Measurements from ENCODE around the gene SAMD14. TPM values are rescaled to one million over a fixed set of nuclear protein-coding genes. Genes with fewer than 3 reads are reported as not detected.

The SAMD14 gene
- polyA plus RNA-seq (2011; rRNA removed) (3.5 and 5.3 TPM in 2 replicates), polyA minus RNA-seq (2011; rRNA and poly(A)+ RNA removed) (3.8 and 6.4 TPM in 2 replicates)

DNA sequence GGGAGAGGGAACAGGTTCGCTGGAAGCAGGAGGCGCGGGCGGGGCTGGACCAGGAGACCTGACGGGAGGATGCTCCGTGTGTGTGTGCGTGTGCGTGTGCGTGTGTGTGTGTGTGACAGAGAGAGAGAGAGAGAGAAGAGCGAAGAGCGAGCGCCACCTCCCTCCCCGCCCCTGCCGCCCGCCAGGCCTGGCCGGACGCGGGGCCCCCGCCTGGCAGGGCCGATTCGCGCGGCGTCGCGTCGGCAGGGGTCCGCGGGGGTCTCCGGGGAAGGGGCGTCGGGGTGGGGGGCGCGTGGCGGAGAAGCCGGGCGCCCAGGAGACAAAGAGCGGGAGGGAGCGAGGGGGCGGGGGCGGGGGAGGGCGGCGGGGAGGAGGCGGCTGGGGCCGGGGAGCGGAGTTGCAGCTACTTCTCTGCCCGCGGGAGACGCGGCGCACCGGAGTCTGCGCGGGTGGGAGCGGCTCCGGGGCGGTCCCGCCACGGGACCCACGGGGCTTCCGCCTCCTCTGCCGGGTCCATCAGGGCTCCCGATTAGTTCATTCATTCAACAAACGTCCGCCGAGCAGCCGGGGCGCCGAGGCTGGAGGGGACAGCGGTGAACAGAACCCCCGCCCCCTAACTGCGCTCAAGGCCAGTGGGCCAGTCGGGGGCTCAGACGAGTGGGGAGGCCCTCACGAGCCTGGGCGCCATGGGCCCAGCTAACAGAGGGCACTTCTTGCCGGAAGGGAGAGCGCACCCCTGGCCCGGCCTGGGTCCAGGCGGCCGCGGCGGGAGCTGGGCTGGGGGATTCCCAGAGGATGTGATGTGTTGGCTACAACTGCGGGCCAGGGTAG, at the start of gene SAMD14:
TSS of gene SAMD14 (minus strand) at position 433 of the 831 bp plus-strand sequence. CDS start 5,201 bp downstream, outside the sequence.
- Histone ChIP-seq H3K27ac (ENCODE audit: low read depth, low read length) (peak within 1 kb of the TSS; percentile 52), H3K9me3 (ENCODE audit: control insufficient read depth, insufficient read depth, low read length) (no peaks in the 10 kb centered on the region; the same call in 1 of the 2 replicates), H3K27me3 (ENCODE audit: control insufficient read depth, insufficient read depth, low read length) (no peaks in the 10 kb centered on the region), H3K4me3 (ENCODE audit: low read depth, low read length) (peak within 1 kb of the TSS; percentile 67)
- DNase-seq (ENCODE audit: low read depth, low spot score): no peak
- ChIA-PET CTCF (interaction anchor here (1.0 kb wide), 1 partner anchor 9 kb away, joined by 5 read pairs; no protein-coding TSS in a partner anchor), POLR2A (interaction anchor here (0.6 to 0.8 kb wide), 5 partner anchors 18 to 422 kb away, joined by 3 to 10 read pairs (median 4); no protein-coding TSS in a partner anchor)
- TF ChIP-seq CTCF (IDR thresholded peaks at IDR 0.05; ENCODE audit: low read depth, low read length): no peak

- H3K4me3 ChIP-seq (ENCODE audit: low read depth, low read length): 0 out of 2 replicates have a peak overlapping the region, but pooled peaks have one; percentile 4
- CTCF ChIA-PET: interaction anchor here (0.6 to 2.6 kb wide), 11 partner anchors 9 to 120 kb away, joined by 3 to 8 read pairs (median 3); no protein-coding TSS in a partner anchor
- H3K9me3 ChIP-seq (ENCODE audit: control insufficient read depth, insufficient read depth, low read length): no peaks in the 10 kb centered on the region
- POLR2A ChIA-PET: interaction anchor here (0.6 to 6.8 kb wide), 21 partner anchors 9 to 123 kb away, joined by 3 to 97 read pairs (median 8); partner anchors contain the start of genes COL1A1, SGCA and TMEM92
- DNase-seq (ENCODE audit: low read depth, low spot score): peak; percentile 92
- H3K27ac ChIP-seq (ENCODE audit: low read depth, low read length): peak overlapping the region; percentile 98
- H3K27me3 ChIP-seq (ENCODE audit: control insufficient read depth, insufficient read depth, low read length): no peaks in the 10 kb centered on the region
- peak; percentile 59 for TF ChIP-seq CTCF (IDR thresholded peaks at IDR 0.05; ENCODE audit: low read depth, low read length)
These were observed 48.2 kb upstream of the SAMD14 start for GRCh38 chr17:50177983-50178834.

DNA sequence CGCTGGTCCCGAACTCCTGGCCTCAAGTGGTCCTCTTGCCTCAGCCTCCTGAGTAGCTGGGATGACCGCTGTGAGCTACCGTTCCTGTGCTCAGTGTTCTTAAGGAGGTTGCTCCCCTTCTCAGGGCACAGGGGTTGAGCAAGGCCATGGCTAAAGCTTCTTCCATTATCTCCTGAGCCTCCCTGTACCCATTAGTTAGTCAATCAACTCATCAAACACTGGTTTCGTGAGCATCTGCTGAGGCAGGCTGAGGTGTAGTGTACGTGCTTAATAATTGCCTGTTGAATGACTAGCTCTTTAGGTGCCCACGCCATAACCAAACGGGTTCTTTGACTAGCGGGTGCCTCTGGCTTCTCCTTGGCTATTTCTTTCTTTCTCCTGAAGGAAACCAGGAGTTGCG, 47.5 kb upstream of the SAMD14 start:
- no peak for TF ChIP-seq CTCF (IDR thresholded peaks at IDR 0.05; ENCODE audit: low read depth, low read length)
- POLR2A ChIA-PET: interaction anchor here (0.9 to 6.8 kb wide), 17 partner anchors 8 to 114 kb away, joined by 3 to 97 read pairs (median 8); partner anchors contain the start of genes COL1A1, SGCA and TMEM92
- Histone ChIP-seq H3K9me3 (ENCODE audit: control insufficient read depth, insufficient read depth, low read length) (no peaks in the 10 kb centered on the region), H3K4me3 (ENCODE audit: low read depth, low read length) (no peak overlapping the region), H3K27me3 (ENCODE audit: control insufficient read depth, insufficient read depth, low read length) (no peaks in the 10 kb centered on the region), H3K27ac (ENCODE audit: low read depth, low read length) (peak overlapping the region; percentile 98)
- CTCF ChIA-PET: interaction anchor here (0.9 to 2.6 kb wide), 5 partner anchors 8 to 92 kb away, joined by 3 to 8 read pairs (median 4); no protein-coding TSS in a partner anchor
- DNase-seq (ENCODE audit: low read depth, low spot score): no peak

DNA sequence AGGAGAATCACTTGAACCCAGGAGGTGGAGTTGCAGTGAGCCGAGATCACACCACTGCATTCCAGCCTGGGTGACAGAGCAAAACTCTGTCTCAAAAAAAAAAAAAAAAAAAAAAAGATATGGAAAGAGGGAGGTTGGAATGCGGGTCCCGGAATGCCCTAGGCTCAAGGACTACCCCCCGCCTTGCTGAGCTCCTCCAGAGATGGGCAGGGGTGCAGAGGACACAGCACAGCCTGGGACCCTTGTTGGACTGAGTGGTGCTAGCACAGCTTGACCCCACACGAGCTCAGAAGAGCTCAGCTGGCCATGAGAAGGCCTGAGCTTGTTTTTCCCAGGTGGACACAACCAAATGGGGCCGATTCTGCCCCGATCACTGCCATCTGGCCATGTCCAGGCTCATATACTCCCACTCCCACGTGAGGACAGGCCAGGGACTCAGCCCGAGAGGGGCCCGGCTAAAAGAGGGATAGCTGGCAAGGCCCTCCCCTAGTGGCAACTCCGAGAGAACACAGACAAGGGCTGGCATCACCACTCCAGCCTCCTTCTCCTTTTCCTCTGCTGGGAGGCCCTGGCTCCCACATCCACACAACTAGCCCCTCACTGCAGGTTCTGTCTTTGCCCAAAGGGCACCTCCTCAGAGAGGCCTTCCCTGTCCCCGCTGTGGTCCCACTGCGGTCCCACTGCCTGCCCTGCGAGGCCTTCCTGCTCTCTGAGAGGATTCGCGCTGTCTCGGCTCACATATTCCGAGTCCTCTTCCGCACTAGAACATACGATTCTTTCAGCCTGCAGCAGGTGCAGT, 46.8 kb upstream of the SAMD14 start:
- CTCF ChIA-PET: interaction anchor here (0.7 to 2.6 kb wide), 8 partner anchors 7 to 156 kb away, joined by 3 to 11 read pairs (median 6); no protein-coding TSS in a partner anchor
- TF ChIP-seq CTCF (IDR thresholded peaks at IDR 0.05; ENCODE audit: low read depth, low read length): peak; percentile 29; the same call in 1 of the 2 replicates
- POLR2A ChIA-PET: interaction anchor here (0.7 to 6.8 kb wide), 12 partner anchors 10 to 115 kb away, joined by 3 to 97 read pairs (median 18); partner anchors contain the start of genes COL1A1 and TMEM92
- Histone ChIP-seq H3K9me3 (ENCODE audit: control insufficient read depth, insufficient read depth, low read length) (no peaks in the 10 kb centered on the region; the same call in 1 of the 2 replicates), H3K27ac (ENCODE audit: low read depth, low read length) (peak overlapping the region; percentile 98), H3K27me3 (ENCODE audit: control insufficient read depth, insufficient read depth, low read length) (no peaks in the 10 kb centered on the region), H3K4me3 (ENCODE audit: low read depth, low read length) (no peak overlapping the region)
- no peak for DNase-seq (ENCODE audit: low read depth, low spot score)

Data from AG04450 (cell line).